WTC11 (cell line): ENCODE measurements around the gene WDR72. TPM values are rescaled to one million over a fixed set of nuclear protein-coding genes. Genes with fewer than 3 reads are reported as not detected.

ENCODE experiments used
- ATAC-seq: fragments of 200-7000 bp; cut with Tn5 transposase; 2 replicates; pipeline ENCODE4 v1.10.0; 2021; ENCODE audit warnings: mild to moderate bottlenecking, moderate library complexity
- CTCF ChIA-PET: fragments of 300-600 bp; sonication (Branson Sonifier 250); formaldehyde crosslinking; loops from one replicate; lab custom pipeline; 2021; ENCODE audit warnings: antibody characterized with exemption; lab: Charles Lee
- POLR2A ChIA-PET: fragments of 350-600 bp; sonication (Branson Sonifier 250); formaldehyde crosslinking; loops from one replicate; lab custom pipeline; 2021; ENCODE audit warnings: antibody characterized with exemption; lab: Charles Lee
- DNase-seq: peaks from one replicate; pipeline ENCODE4 v3.0.0; 2021; ENCODE audit warnings: low spot score
- H3K27ac Mint-ChIP-seq: 2 replicates; pipeline ENCODE4 v1.8.0; 2021; ENCODE audit warnings: mixed read lengths
- H3K27me3 Mint-ChIP-seq: 2 replicates; pipeline ENCODE4 v1.8.0; 2021; ENCODE audit warnings: low read depth, mild to moderate bottlenecking, moderate library complexity, mixed read lengths
- H3K36me3 Mint-ChIP-seq: 2 replicates; pipeline ENCODE4 v1.8.0; 2021; ENCODE audit warnings: mixed read lengths
- H3K4me1 Mint-ChIP-seq: 2 replicates; pipeline ENCODE4 v1.8.0; 2022; ENCODE audit warnings: mixed read lengths
- H3K4me3 Mint-ChIP-seq: 2 replicates; pipeline ENCODE4 v1.8.0; 2021; ENCODE audit warnings: mild to moderate bottlenecking, moderate library complexity, mixed read lengths
- H3K9me3 Mint-ChIP-seq: 2 replicates; pipeline ENCODE4 v1.8.0; 2021; ENCODE audit warnings: mixed read lengths
- ATF1 ChIP-seq: sonication (generic); formaldehyde crosslinking; IDR thresholded peaks from 2 replicates; pipeline ENCODE4 v1.8.1; 2023; ENCODE audit warnings: mild to moderate bottlenecking, moderate library complexity, missing genetic modification reagents
- CREM ChIP-seq: sonication (generic); formaldehyde crosslinking; IDR thresholded peaks from 2 replicates; pipeline ENCODE4 v1.8.1; 2022; ENCODE audit warnings: mild to moderate bottlenecking, missing genetic modification reagents, moderate library complexity
- CTCF ChIP-seq: fragments of 200-600 bp; IDR thresholded peaks from 2 replicates; pipeline ENCODE4 v1.8.0; 2022; ENCODE audit warnings: antibody characterized with exemption
- E2F4 ChIP-seq: sonication (generic); formaldehyde crosslinking; IDR thresholded peaks from 2 replicates; pipeline ENCODE4 v1.8.1; 2022; ENCODE audit warnings: low read depth, mild to moderate bottlenecking, moderate library complexity, missing genetic modification reagents, borderline replicate concordance
- E2F5 ChIP-seq: sonication (generic); formaldehyde crosslinking; IDR thresholded peaks from 2 replicates; pipeline ENCODE4 v1.8.1; 2022; ENCODE audit warnings: mild to moderate bottlenecking, moderate library complexity, missing genetic modification reagents
- EMX1 ChIP-seq: fragments of 250-450 bp; sonication (Bioruptor Pico); IDR thresholded peaks from 2 replicates; pipeline ENCODE4 v1.8.0; 2021; ENCODE audit warnings: mild to moderate bottlenecking
- FOXK1 ChIP-seq: sonication (generic); formaldehyde crosslinking; IDR thresholded peaks from 2 replicates; pipeline ENCODE4 v1.8.0; 2022; ENCODE audit warnings: mild to moderate bottlenecking, moderate library complexity, missing genetic modification reagents
- GRHL2 ChIP-seq: fragments of 250-450 bp; sonication (Bioruptor Pico); IDR thresholded peaks from 2 replicates; pipeline ENCODE4 v1.8.0; 2022; ENCODE audit warnings: mild to moderate bottlenecking, moderate library complexity; ENCODE audit not compliant: insufficient replicate concordance, severe bottlenecking
- IRF1 ChIP-seq: sonication (generic); formaldehyde crosslinking; IDR thresholded peaks from 2 replicates; pipeline ENCODE4 v1.8.0; 2023; ENCODE audit warnings: missing genetic modification reagents
- MYBL2 ChIP-seq: sonication (generic); formaldehyde crosslinking; IDR thresholded peaks from 2 replicates; pipeline ENCODE4 v1.8.1; 2023; ENCODE audit warnings: mild to moderate bottlenecking, moderate library complexity, missing genetic modification reagents
- NFATC4 ChIP-seq: fragments of 250-450 bp; sonication (Bioruptor Pico); IDR thresholded peaks from 2 replicates; pipeline ENCODE4 v1.9.0; 2021; ENCODE audit warnings: mild to moderate bottlenecking
- NFYB ChIP-seq: sonication (generic); formaldehyde crosslinking; conservative IDR thresholded peaks from 2 replicates; pipeline ENCODE4 v1.8.0; 2022; ENCODE audit warnings: low read depth, missing genetic modification reagents
- NR3C1 ChIP-seq: sonication (generic); formaldehyde crosslinking; conservative IDR thresholded peaks from 2 replicates; pipeline ENCODE4 v1.8.1; 2023; ENCODE audit warnings: low read depth, mild to moderate bottlenecking, missing genetic modification reagents
- TCF7 ChIP-seq: sonication (generic); formaldehyde crosslinking; IDR thresholded peaks from 2 replicates; pipeline ENCODE4 v1.8.0; 2022; ENCODE audit warnings: mild to moderate bottlenecking, low read depth, missing genetic modification reagents, moderate library complexity
- ZNF263 ChIP-seq: sonication (generic); formaldehyde crosslinking; IDR thresholded peaks from 2 replicates; pipeline ENCODE4 v1.8.1; 2022; ENCODE audit warnings: low read depth, mild to moderate bottlenecking, moderate library complexity, missing genetic modification reagents
- ZNF512 ChIP-seq: sonication (generic); formaldehyde crosslinking; IDR thresholded peaks from 2 replicates; pipeline ENCODE4 v1.8.1; 2022; ENCODE audit warnings: missing genetic modification reagents, borderline replicate concordance
- ZNF532 ChIP-seq: fragments of 250-450 bp; sonication (Bioruptor Pico); IDR thresholded peaks from 2 replicates; pipeline ENCODE4 v1.9.0; 2021; ENCODE audit warnings: mild to moderate bottlenecking, borderline replicate concordance
- total RNA-seq: library from RNA; stranded (reverse); gene quantifications from 3 replicates; pipeline ENCODE4 v1.2.3, GENCODE V29; 2021

WDR72 gene
- total RNA-seq, 1 experiment from 2014 or later, result 8.6 TPM

- no peak for TF ChIP-seq ZNF263 (CRISPR knock-in tag)
- TF ChIP-seq FOXK1 (CRISPR knock-in tag), result no peak
- TF ChIP-seq, all 79 proteins: peak for 0
These were observed 48.0 kb upstream of the WDR72 start (continued) for GRCh38 chr15:53807501-53807900.

GRCh38 chr15:53802672-53803071 is 43.2 kb upstream of the WDR72 start:
- Mint-ChIP-seq H3K27ac (no peak overlapping the region), H3K4me3 (no peak overlapping the region), H3K27me3 (peaks cover 4% of the 10 kb centered on the region; the same call in 1 of the 2 replicates), H3K9me3 (no peaks in the 10 kb centered on the region), H3K36me3 (no peaks in the 10 kb centered on the region), H3K4me1 (no peaks in the 10 kb centered on the region)
- ChIA-PET CTCF (no interaction called here), POLR2A (no interaction called here)
- DNase-seq (no peak), ATAC-seq (no peak)
- TF ChIP-seq NFATC4 (CRISPR knock-in tag) (no peak), EMX1 (CRISPR knock-in tag) (no peak), TCF7 (CRISPR knock-in tag) (no peak), GRHL2 (CRISPR knock-in tag) (no peak), E2F5 (CRISPR knock-in tag) (no peak), MYBL2 (CRISPR knock-in tag) (no peak), ZNF532 (CRISPR knock-in tag) (no peak), ATF1 (CRISPR knock-in tag) (no peak), IRF1 (no peak), NR3C1 (CRISPR knock-in tag) (no peak), NFYB (no peak), CREM (CRISPR knock-in tag) (no peak), ZNF512 (CRISPR knock-in tag) (no peak), E2F4 (CRISPR knock-in tag) (no peak), CTCF (no peak)
